GM10248 (cell line): ENCODE measurements around the gene ATP9B.
A peak's percentile ranks its signal among the peaks of the same experiment; 100 is the strongest.

Experiments used
- CTCF ChIA-PET: fragments of 300-600 bp; sonication (Branson Sonifier 250); formaldehyde crosslinking; extraction: SDS; loops from one replicate; lab custom pipeline; 2021; ENCODE audit warnings: antibody characterized with exemption; lab: Yijun Ruan, JAX
- POLR2A ChIA-PET: fragments of 350-650 bp; sonication (Branson Sonifier 250); formaldehyde crosslinking; extraction: SDS; loops from one replicate; lab custom pipeline; 2020; ENCODE audit warnings: antibody characterized with exemption; lab: Yijun Ruan, JAX
- DNase-seq: peaks from one replicate; pipeline ENCODE4 v3.0.0; 2012; ENCODE audit errors: extremely low spot score
- CTCF ChIP-seq: IDR thresholded peaks from 2 replicates; pipeline ENCODE4 v1.5.1; 2012; ENCODE audit warnings: mild to moderate bottlenecking, low read depth; ENCODE audit errors: extremely low read depth, missing control alignments, control extremely low read depth

ATP9B gene

DNA sequence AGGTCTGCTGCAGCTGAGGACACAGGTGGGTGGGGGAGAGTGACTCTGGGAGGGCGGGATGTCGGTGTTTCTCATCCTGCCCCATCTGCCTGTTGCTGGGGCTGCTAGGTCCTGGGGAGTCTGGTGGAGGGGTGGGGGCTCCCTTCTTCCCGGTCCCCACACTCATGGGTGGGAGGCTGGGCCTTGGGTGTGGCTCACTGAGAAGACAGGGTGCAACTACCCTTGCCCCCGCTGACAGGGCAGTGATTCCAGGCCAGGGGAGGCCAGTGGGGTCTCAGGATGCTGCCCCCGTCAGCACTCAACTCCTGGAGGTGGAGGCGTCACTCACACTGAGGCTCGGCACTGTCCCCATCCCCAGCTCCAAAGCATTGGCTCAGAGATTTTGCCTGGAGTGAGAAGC, 318.8 kb downstream of the ATP9B start:
- POLR2A ChIA-PET, result no interaction called here
- CTCF ChIA-PET, result interaction anchor here (0.7 to 2.8 kb wide), 3 partner anchors 9 to 141 kb away, joined by 3 to 19 read pairs (median 4); no protein-coding TSS in a partner anchor
- no peak for TF ChIP-seq CTCF
- no peak for DNase-seq

GRCh38 chr18:79389689-79390088, 320.5 kb downstream of the ATP9B start:
- no peak for TF ChIP-seq CTCF
- ChIA-PET CTCF (interaction anchor here (0.6 to 5.2 kb wide), 3 partner anchors 9 to 135 kb away, joined by 3 to 64 read pairs (median 19); no protein-coding TSS in a partner anchor), POLR2A (no interaction called here)
- DNase-seq, result no peak

- ChIA-PET POLR2A (interaction anchor here (0.7 kb wide), 1 partner anchor 147 kb away, joined by 4 read pairs; no protein-coding TSS in a partner anchor), CTCF (interaction anchor here (1.5 to 5.2 kb wide), 3 partner anchors 11 to 251 kb away, joined by 4 to 64 read pairs (median 7); no protein-coding TSS in a partner anchor)
- DNase-seq, result no peak
- TF ChIP-seq CTCF, result no peak
Measured at GRCh38 chr18:79392226-79392625, 323.0 kb downstream of the ATP9B start.

DNA sequence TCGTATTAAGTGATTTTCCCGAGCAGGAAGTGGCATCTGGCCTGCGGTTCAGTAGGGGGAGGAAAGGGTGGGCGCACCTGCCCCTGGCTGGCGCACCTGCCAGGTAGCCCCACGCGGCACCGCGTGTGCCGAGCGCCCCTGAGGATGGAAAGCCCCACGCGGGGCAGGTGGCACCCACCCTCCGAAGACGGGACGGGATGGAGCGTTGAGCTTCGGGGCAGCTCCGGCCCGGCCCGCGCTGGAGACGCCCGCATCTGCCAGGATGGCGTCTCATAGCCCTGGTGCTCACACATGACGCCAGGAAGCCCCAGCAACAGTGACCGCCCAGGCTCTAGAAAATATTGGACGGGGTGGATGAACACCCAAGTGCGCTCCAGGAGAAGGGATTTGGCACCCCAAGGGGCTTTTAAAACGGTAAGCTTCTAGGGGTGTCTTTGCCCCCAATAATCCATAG, 324.0 kb downstream of the ATP9B start:
- TF ChIP-seq CTCF, result no peak
- CTCF ChIA-PET, result interaction anchor here (0.7 to 5.2 kb wide), 5 partner anchors 12 to 49 kb away, joined by 3 to 64 read pairs (median 4); no protein-coding TSS in a partner anchor
- DNase-seq, result no peak
- POLR2A ChIA-PET, result interaction anchor here (0.9 kb wide), 1 partner anchor 116 kb away, joined by 3 read pairs; no protein-coding TSS in a partner anchor

GRCh38 chr18:79393635-79394533, 324.7 kb downstream of the ATP9B start:
- DNase-seq, result peak; percentile 63
- POLR2A ChIA-PET, result interaction anchor here (0.9 kb wide), 1 partner anchor 115 kb away, joined by 3 read pairs; no protein-coding TSS in a partner anchor
- no peak for TF ChIP-seq CTCF
- CTCF ChIA-PET, result interaction anchor here (0.7 to 5.2 kb wide), 5 partner anchors 13 to 49 kb away, joined by 3 to 64 read pairs (median 4); no protein-coding TSS in a partner anchor
